Endothelial cell of umbilical vein (primary cell): ENCODE results near the gene CILP2. TPM values are rescaled to one million over a fixed set of nuclear protein-coding genes. Genes with fewer than 3 reads are reported as not detected.

Experiments used
- BruUV-seq: library from RNA; stranded (reverse); fragments of 400-500 nt; replicated peaks from 2 replicates; lab custom pipeline; 2021; lab: Mats Ljungman, UMichigan
- CTCF ChIA-PET: fragments of 300-600, 350-600 bp; sonication (Branson Sonifier 250); formaldehyde crosslinking; loops from one replicate; lab custom pipeline; 2021; ENCODE audit warnings: antibody characterized with exemption, inconsistent platforms; lab: Charles Lee
- POLR2A ChIA-PET: fragments of 300-600, 350-600 bp; sonication (Branson Sonifier 250); formaldehyde crosslinking; loops from one replicate; lab custom pipeline; 2021; ENCODE audit warnings: antibody characterized with exemption, inconsistent platforms; lab: Charles Lee
- DNase-seq: peaks from one replicate; pipeline ENCODE4 v3.0.0-alpha.2; 2011; ENCODE audit warnings: low read depth, low spot score
- FAIRE-seq: peaks from 2 replicates; lab custom pipeline; 2011; peaks lifted over from hg19 to GRCh38; lab: Jason Lieb, UNC
- H2AFZ ChIP-seq: 2 replicates; pipeline ENCODE4 v1.6.0; 2012; ENCODE audit warnings: low read depth, low read length, control low read depth, inconsistent platforms
- H3K27ac ChIP-seq: 2 replicates; pipeline ENCODE4 v1.5.1; 2011; ENCODE audit warnings: low read depth, mild to moderate bottlenecking, control low read depth, low read length, moderate library complexity; ENCODE audit not compliant: insufficient read depth
- H3K27me3 ChIP-seq, 2 experiments: 2 replicates each; pipeline versions ENCODE4 v1.6.0 to v1.6.1; 2011; ENCODE audit warnings: low read length in 2 of 2, mixed read lengths in 1 of 2; ENCODE audit not compliant: control insufficient read depth in 2 of 2, insufficient read depth in 2 of 2
- H3K36me3 ChIP-seq, 2 experiments: 2 replicates in 1 of 2; 3 replicates in 1 of 2; pipeline ENCODE4 v1.5.1; 2011; ENCODE audit warnings: low read length in 2 of 2, mild to moderate bottlenecking in 1 of 2, moderate library complexity in 1 of 2; ENCODE audit not compliant: control insufficient read depth in 2 of 2, insufficient read depth in 2 of 2; ENCODE audit errors: extremely low read depth in 1 of 2
- H3K4me1 ChIP-seq: 3 replicates; pipeline ENCODE4 v1.5.1; 2011; ENCODE audit warnings: mild to moderate bottlenecking, low read length; ENCODE audit not compliant: control insufficient read depth, insufficient read depth; ENCODE audit errors: extremely low read depth
- H3K4me2 ChIP-seq: 2 replicates; pipeline ENCODE4 v1.6.1; 2011; ENCODE audit warnings: low read length, control low read depth, mixed read lengths; ENCODE audit not compliant: insufficient read depth
- H3K4me3 ChIP-seq, 3 experiments: fragments of 200-600 bp in 1 of 3; sonication (generic), shearing (Covaris generic) in 1 of 3; replicated peaks in 1 of 3; 2 replicates each; pipeline ENCODE4 v1.5.1; 2011 to 2016; ENCODE audit warnings: control low read depth in 3 of 3, low read length in 3 of 3, mild to moderate bottlenecking in 2 of 3, inconsistent platforms in 1 of 3, low read depth in 1 of 3, moderate library complexity in 1 of 3; ENCODE audit not compliant: insufficient read depth in 1 of 3
- H3K79me2 ChIP-seq: 2 replicates; pipeline ENCODE4 v1.6.0; 2012; ENCODE audit warnings: low read length, inconsistent platforms; ENCODE audit not compliant: control insufficient read depth, insufficient read depth
- H3K9ac ChIP-seq: replicated peaks from 2 replicates; pipeline ENCODE3; 2011; ENCODE audit warnings: low read length, control low read depth; ENCODE audit not compliant: insufficient read depth; ENCODE audit errors: extremely low read depth
- H3K9me1 ChIP-seq: replicated peaks from 3 replicates; pipeline ENCODE4 v1.6.0; 2011; ENCODE audit warnings: mild to moderate bottlenecking, low read length; ENCODE audit not compliant: control insufficient read depth, insufficient read depth; ENCODE audit errors: extremely low read depth
- H3K9me3 ChIP-seq: replicated peaks from 2 replicates; pipeline ENCODE4 v1.5.1; 2012; ENCODE audit warnings: low read length, inconsistent platforms; ENCODE audit not compliant: control insufficient read depth, insufficient read depth
- H4K20me1 ChIP-seq: replicated peaks from 2 replicates; pipeline ENCODE3; 2011; ENCODE audit warnings: mild to moderate bottlenecking, low read length; ENCODE audit not compliant: control insufficient read depth, insufficient read depth; ENCODE audit errors: extremely low read depth
- CTCF ChIP-seq, 2 donors: IDR thresholded peaks; 1 replicate in 1 of 2; 2 replicates in 1 of 2; pipeline ENCODE4 v1.5.1; 2011; ENCODE audit warnings: low read length in 2 of 2, mild to moderate bottlenecking in 2 of 2, moderate library complexity in 2 of 2, control low read depth in 1 of 2, inconsistent platforms in 1 of 2, low read depth in 1 of 2; ENCODE audit not compliant: insufficient read depth in 1 of 2; ENCODE audit errors: extremely low read depth in 1 of 2
- EZH2 ChIP-seq: IDR thresholded peaks from 2 replicates; pipeline ENCODE4 v1.6.1; 2012; ENCODE audit warnings: borderline replicate concordance, low read depth, mild to moderate bottlenecking, moderate library complexity, low read length, inconsistent platforms; ENCODE audit not compliant: severe bottlenecking
- FOS ChIP-seq: IDR thresholded peaks from 2 replicates; pipeline ENCODE4 v1.6.1; 2011; ENCODE audit warnings: mild to moderate bottlenecking, low read length, moderate library complexity, borderline replicate concordance; ENCODE audit not compliant: insufficient read depth
- GATA2 ChIP-seq: IDR thresholded peaks from 2 replicates; pipeline ENCODE4 v1.7.0; 2011; ENCODE audit warnings: low read depth, mild to moderate bottlenecking, moderate library complexity, mixed read lengths, low read length; ENCODE audit not compliant: insufficient read length, insufficient read depth
- JUN ChIP-seq: IDR thresholded peaks from 2 replicates; pipeline ENCODE4 v1.6.1; 2011; ENCODE audit warnings: borderline replicate concordance, low read depth; ENCODE audit not compliant: insufficient read length, insufficient read depth
- MAX ChIP-seq: IDR thresholded peaks from 2 replicates; pipeline ENCODE4 v1.6.1; 2011; ENCODE audit not compliant: insufficient read depth, insufficient read length
- MYC ChIP-seq: IDR thresholded peaks from one replicate; pipeline ENCODE4 v1.6.1; 2011; ENCODE audit warnings: mild to moderate bottlenecking, low read depth, low read length
- POLR2A ChIP-seq: IDR thresholded peaks from 2 replicates; pipeline ENCODE4 v1.6.1; 2012; ENCODE audit warnings: low read depth, mild to moderate bottlenecking, control low read depth, low read length
- POLR2AphosphoS5 ChIP-seq: IDR thresholded peaks from 2 replicates; pipeline ENCODE4 v1.6.1; 2012; ENCODE audit warnings: low read depth, mild to moderate bottlenecking, control low read depth, low read length, moderate library complexity; ENCODE audit not compliant: insufficient read depth
- dilution Hi-C: fragments of 300-500 bp; cut with MboI; formaldehyde crosslinking; loops from one replicate; pipeline ENCODE4 v1.15.0; 2019; ENCODE audit warnings: low sequenced_read_pairs; ENCODE audit not compliant: extremely low pct_ligation_motif_present
- intact Hi-C: fragments of 100-400 bp; cut with micrococcal nuclease; formaldehyde crosslinking; loops from one replicate; pipeline ENCODE4 v1.10.0; 2022
- polyA plus RNA-seq, 4 experiments: library from polyadenylated mRNA; depleted of rRNA in 3 of 4; stranded (reverse) in 3 of 4; unstranded in 1 of 4; fragments of >200 nt; gene quantifications; 2 replicates each; pipeline versions ENCODE4 v1.2.1 to v1.2.3, GENCODE V29; 2011 to 2012; ENCODE audit warnings: missing spikeins in 1 of 4
- total RNA-seq: library from RNA; stranded (reverse); gene quantifications from 2 replicates; pipeline ENCODE4 v1.2.3, GENCODE V29; 2021

Gene CILP2
- total and polyA plus RNA-seq, 2 donors (not counting 3 experiments of a cell fraction or from before 2014, with no cell fraction given) = 0.01 TPM; not detected in 1

DNA sequence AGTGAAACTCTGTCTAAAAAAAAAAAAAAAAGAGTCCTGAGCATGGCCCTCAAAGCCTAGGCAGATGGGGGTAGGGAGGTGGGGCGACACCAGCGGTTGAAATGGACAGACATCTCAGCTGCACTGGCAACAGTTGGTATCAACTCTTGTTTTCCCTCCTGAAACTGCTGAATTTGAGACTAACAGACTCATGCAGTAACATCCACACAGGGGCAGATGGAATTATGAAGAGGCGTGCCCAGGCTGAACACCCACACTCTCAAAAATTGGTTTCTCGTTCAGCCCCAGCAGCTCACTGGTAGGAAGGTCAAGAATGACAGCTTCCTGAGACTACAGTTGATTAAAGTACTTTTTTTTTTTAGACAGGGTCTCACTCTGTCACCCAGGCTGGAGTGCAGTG is 56.3 kb downstream of the CILP2 start:
- dilution Hi-C loops (no loop called here), intact Hi-C loops (no loop called here)
- DNase-seq = no peak

More for the DNA sequence above, 56.3 kb downstream of the CILP2 start:
- H3K4me2 ChIP-seq = no peak overlapping the region
- H3K79me2 ChIP-seq = no peaks in the 10 kb centered on the region
- H3K4me1 ChIP-seq = no peaks in the 10 kb centered on the region
- ChIA-PET CTCF (no interaction called here), POLR2A (no interaction called here)
- H3K4me3 ChIP-seq = no peak overlapping the region
- no peaks in the 10 kb centered on the region for H3K27me3 ChIP-seq
- no peak overlapping the region for H3K27ac ChIP-seq
- H3K9me1 ChIP-seq = no peaks in the 10 kb centered on the region
- BruUV-seq = no TSS peak
- TF ChIP-seq MAX (no peak), POLR2AphosphoS5 (no peak), JUN (no peak), POLR2A (no peak), CTCF (IDR thresholded peaks at IDR 0.05; ENCODE audit: extremely low read depth in 1 of 2, insufficient read depth in 1 of 2, low read depth in 1 of 2, low read length in 2 of 2) (no peak), MYC (no peak), EZH2 (no peak), GATA2 (no peak), FOS (no peak)
- H3K36me3 ChIP-seq = no peaks in the 10 kb centered on the region
- no peak for FAIRE-seq
- H4K20me1 ChIP-seq = no peaks in the 10 kb centered on the region
- H3K9ac ChIP-seq = no peak overlapping the region
- no peak overlapping the region for H2AFZ ChIP-seq
- no peaks in the 10 kb centered on the region for H3K9me3 ChIP-seq
